OCI-LY7 (cell line): ENCODE results near the gene ANKRD33B. TPM values are rescaled to one million over a fixed set of nuclear protein-coding genes. Genes with fewer than 3 reads are reported as not detected.
A peak's percentile ranks its signal among the peaks of the same experiment; 100 is the strongest.

ENCODE experiments used
- BruUV-seq: library from RNA; stranded (reverse); fragments of 400-500 nt; replicated peaks from 2 replicates; lab custom pipeline; 2021; lab: Mats Ljungman, UMichigan
- CTCF ChIA-PET: fragments of 300-600 bp; sonication (Branson Sonifier 250); formaldehyde crosslinking; loops from one replicate; lab custom pipeline; 2022; ENCODE audit warnings: antibody characterized with exemption; ENCODE audit not compliant: unreplicated experiment; lab: Charles Lee
- POLR2A ChIA-PET: fragments of 300-600 bp; sonication (Branson Sonifier 250); formaldehyde crosslinking; loops from one replicate; lab custom pipeline; 2022; ENCODE audit warnings: antibody characterized with exemption; lab: Charles Lee
- DNase-seq: peaks from one replicate; pipeline ENCODE4 v3.0.0-alpha.2; 2015; ENCODE audit warnings: low spot score
- H2AFZ ChIP-seq: fragments of 200-600 bp; sonication (generic), shearing (Covaris generic); 2 replicates; pipeline ENCODE4 v1.6.1; 2014; ENCODE audit warnings: mild to moderate bottlenecking, antibody characterized with exemption, low read length, moderate library complexity
- H3K27ac ChIP-seq: fragments of 200-600 bp; sonication (generic); 2 replicates; pipeline ENCODE4 v1.5.1; 2014; ENCODE audit warnings: mixed run types, low read depth, mild to moderate bottlenecking, moderate library complexity, low read length, inconsistent platforms; ENCODE audit not compliant: poor library complexity, severe bottlenecking
- H3K36me3 ChIP-seq: fragments of 200-600 bp; sonication (generic); 2 replicates; pipeline ENCODE4 v1.6.1; 2014; ENCODE audit warnings: mild to moderate bottlenecking, antibody characterized with exemption, low read length, moderate library complexity, mixed read lengths; ENCODE audit not compliant: insufficient read depth
- H3K4me1 ChIP-seq: fragments of 200-600 bp; sonication (generic); 2 replicates; pipeline ENCODE4 v1.5.1; 2014; ENCODE audit warnings: mild to moderate bottlenecking, low read length; ENCODE audit not compliant: insufficient read depth, poor library complexity, severe bottlenecking
- H3K4me2 ChIP-seq: fragments of 200-600 bp; sonication (generic); 2 replicates; pipeline ENCODE4 v1.6.1; 2014; ENCODE audit warnings: mild to moderate bottlenecking, low read length
- H3K4me3 ChIP-seq: fragments of 200-600 bp; sonication (generic); 2 replicates; pipeline ENCODE4 v1.5.1; 2014; ENCODE audit warnings: mild to moderate bottlenecking, low read depth, low read length; ENCODE audit not compliant: poor library complexity, severe bottlenecking
- H3K79me2 ChIP-seq: fragments of 200-600 bp; sonication (generic); 2 replicates; pipeline ENCODE4 v1.6.1; 2016; ENCODE audit warnings: low read depth, mild to moderate bottlenecking, low read length, moderate library complexity, mixed read lengths; ENCODE audit not compliant: insufficient read depth
- H3K9me2 ChIP-seq: fragments of 200-600 bp; sonication (generic); 2 replicates; pipeline ENCODE4 v1.6.1; 2016; ENCODE audit warnings: mild to moderate bottlenecking, low read length, mixed read lengths; ENCODE audit not compliant: insufficient read depth
- H3K9me3 ChIP-seq: fragments of 200-600 bp; sonication (generic); 2 replicates; pipeline ENCODE4 v1.6.1; 2014; ENCODE audit warnings: mild to moderate bottlenecking, mixed run types, low read length, mixed read lengths
- H4K20me1 ChIP-seq: fragments of 200-600 bp; sonication (generic); 2 replicates; pipeline ENCODE4 v1.6.1; 2014; ENCODE audit warnings: mild to moderate bottlenecking, antibody characterized with exemption, low read length, moderate library complexity, mixed read lengths; ENCODE audit not compliant: insufficient read depth
- EZH2phosphoT487 ChIP-seq: fragments of 200-600 bp; sonication (generic); IDR thresholded peaks from 2 replicates; pipeline ENCODE4 v1.6.1; 2018; ENCODE audit warnings: low read depth, borderline replicate concordance, mild to moderate bottlenecking, mixed run types, antibody characterized with exemption, low read length, moderate library complexity, mixed read lengths
- intact Hi-C: fragments of 100-400 bp; cut with micrococcal nuclease; formaldehyde crosslinking; loops from one replicate; pipeline ENCODE4 v1.10.0; 2022; ENCODE audit not compliant: unreplicated experiment
- total RNA-seq, 2 experiments: library from RNA; depleted of rRNA in 1 of 2; stranded (reverse); fragments of >200 nt in 1 of 2; shearing (Covaris generic) in 1 of 2; gene quantifications; 2 replicates each; pipeline ENCODE4 v1.2.3, GENCODE V29; 2014 to 2022
- TF ChIP-seq, protein P1 (sequence below): fragments of 200-600 bp; sonication (generic); conservative IDR thresholded peaks from 2 replicates; pipeline ENCODE4 v1.5.1; 2014; ENCODE audit warnings: mild to moderate bottlenecking, antibody characterized with exemption, low read length, moderate library complexity, mixed read lengths

The ANKRD33B gene
- total RNA-seq, 2 experiments from 2014 or later = 5.6 to 11.4 TPM

DNA sequence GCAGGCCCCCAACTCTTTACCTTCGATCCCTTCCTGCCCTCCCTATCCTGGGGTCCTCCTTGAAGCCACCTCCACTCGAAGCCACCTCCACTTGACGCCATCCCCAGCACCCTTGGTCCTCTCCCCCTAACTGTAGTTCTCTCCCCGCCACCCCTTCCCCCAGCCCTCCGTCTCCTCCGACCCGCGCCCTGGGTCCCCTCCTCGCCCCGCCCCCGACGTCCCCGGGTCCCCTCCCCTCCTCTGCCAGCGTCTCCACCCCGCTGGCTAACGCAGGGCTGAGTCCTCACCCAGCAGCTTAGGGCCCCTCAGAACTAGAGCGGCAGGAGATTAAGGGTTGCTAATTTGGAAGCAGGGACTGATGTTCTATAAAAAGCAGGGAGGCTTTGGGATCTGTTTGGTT is 30.6 kb upstream of the ANKRD33B start:
- no peak overlapping the region for H3K4me3 ChIP-seq
- no peaks in the 10 kb centered on the region for H3K79me2 ChIP-seq
- no TSS peak for BruUV-seq
- H3K9me3 ChIP-seq = no peaks in the 10 kb centered on the region
- intact Hi-C loops = no loop called here
- TF ChIP-seq, protein P1, sequence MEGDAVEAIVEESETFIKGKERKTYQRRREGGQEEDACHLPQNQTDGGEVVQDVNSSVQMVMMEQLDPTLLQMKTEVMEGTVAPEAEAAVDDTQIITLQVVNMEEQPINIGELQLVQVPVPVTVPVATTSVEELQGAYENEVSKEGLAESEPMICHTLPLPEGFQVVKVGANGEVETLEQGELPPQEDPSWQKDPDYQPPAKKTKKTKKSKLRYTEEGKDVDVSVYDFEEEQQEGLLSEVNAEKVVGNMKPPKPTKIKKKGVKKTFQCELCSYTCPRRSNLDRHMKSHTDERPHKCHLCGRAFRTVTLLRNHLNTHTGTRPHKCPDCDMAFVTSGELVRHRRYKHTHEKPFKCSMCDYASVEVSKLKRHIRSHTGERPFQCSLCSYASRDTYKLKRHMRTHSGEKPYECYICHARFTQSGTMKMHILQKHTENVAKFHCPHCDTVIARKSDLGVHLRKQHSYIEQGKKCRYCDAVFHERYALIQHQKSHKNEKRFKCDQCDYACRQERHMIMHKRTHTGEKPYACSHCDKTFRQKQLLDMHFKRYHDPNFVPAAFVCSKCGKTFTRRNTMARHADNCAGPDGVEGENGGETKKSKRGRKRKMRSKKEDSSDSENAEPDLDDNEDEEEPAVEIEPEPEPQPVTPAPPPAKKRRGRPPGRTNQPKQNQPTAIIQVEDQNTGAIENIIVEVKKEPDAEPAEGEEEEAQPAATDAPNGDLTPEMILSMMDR = no peak
- TF ChIP-seq EZH2phosphoT487 = no peak
- ChIA-PET POLR2A (no interaction called here), CTCF (no interaction called here)
- peaks cover 14% of the 10 kb centered on the region for H3K4me1 ChIP-seq
- H3K4me2 ChIP-seq = no peak overlapping the region
- H3K9me2 ChIP-seq = no peaks in the 10 kb centered on the region
- no peak overlapping the region for H2AFZ ChIP-seq
- H3K36me3 ChIP-seq = no peaks in the 10 kb centered on the region
- H3K27ac ChIP-seq = no peak overlapping the region
- H4K20me1 ChIP-seq = no peaks in the 10 kb centered on the region
- DNase-seq = no peak

DNA sequence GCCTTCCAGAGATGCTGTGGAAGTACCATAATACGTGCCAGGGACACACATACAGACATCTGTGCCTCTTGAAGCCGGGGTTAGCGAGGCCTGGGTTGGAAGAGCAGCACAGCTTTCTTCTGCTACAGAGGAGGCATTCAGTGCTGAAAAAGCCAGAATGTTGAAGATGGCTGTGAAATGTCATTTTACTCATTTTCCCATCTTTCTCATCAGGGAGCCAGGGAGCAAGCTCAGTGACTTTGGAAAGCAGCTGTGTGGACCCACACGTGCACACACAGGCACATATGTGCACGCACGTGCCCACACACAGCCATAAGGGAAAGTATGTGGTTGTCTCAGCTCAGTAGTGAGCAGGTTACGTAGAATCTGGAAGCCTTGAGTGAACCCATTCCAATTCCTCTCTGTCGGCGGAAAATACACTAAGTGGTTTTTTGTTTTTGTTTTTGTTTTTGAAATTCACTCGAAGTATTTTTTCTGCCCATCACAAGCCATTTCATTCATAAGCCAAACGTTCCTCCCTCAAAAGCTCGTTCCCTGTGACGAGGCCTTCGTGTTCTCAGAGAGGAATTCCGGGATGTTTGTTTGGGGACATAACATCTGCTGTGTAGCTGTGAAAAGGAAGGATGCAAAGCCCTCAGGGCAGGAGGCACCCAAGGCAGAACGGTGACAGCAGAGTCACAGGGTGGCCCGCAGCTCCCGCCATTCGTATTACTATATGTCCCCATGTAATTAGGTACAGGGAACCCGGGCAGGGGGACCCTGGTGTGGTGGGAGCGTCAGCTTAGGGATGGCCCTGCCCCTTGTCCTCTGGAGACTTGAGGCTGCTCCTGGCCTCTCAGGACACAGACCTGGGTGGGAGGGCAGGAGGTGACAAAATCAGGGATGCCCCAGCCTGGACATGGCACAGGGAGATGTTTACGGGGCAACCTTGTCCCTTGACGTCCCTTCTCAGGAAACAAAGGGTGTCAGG is 29.0 kb upstream of the ANKRD33B start:
- Histone ChIP-seq H2AFZ (no peak overlapping the region), H3K4me2 (no peak overlapping the region), H3K4me1 (peaks cover 14% of the 10 kb centered on the region), H3K27ac (no peak overlapping the region), H4K20me1 (no peaks in the 10 kb centered on the region), H3K79me2 (no peaks in the 10 kb centered on the region), H3K9me2 (no peaks in the 10 kb centered on the region), H3K9me3 (no peaks in the 10 kb centered on the region), H3K4me3 (no peak overlapping the region), H3K36me3 (no peaks in the 10 kb centered on the region)
- no peak for DNase-seq
- ChIA-PET CTCF (interaction anchor here (0.6 kb wide), 1 partner anchor 87 kb away, joined by 5 read pairs; no protein-coding TSS in a partner anchor), POLR2A (interaction anchor here (0.6 to 1.6 kb wide), 3 partner anchors 11 to 300 kb away, joined by 3 to 4 read pairs (median 4); no protein-coding TSS in a partner anchor)
- no TSS peak for BruUV-seq
- intact Hi-C loops = no loop called here
- TF ChIP-seq, protein P1 = no peak
- TF ChIP-seq EZH2phosphoT487 = no peak

DNA sequence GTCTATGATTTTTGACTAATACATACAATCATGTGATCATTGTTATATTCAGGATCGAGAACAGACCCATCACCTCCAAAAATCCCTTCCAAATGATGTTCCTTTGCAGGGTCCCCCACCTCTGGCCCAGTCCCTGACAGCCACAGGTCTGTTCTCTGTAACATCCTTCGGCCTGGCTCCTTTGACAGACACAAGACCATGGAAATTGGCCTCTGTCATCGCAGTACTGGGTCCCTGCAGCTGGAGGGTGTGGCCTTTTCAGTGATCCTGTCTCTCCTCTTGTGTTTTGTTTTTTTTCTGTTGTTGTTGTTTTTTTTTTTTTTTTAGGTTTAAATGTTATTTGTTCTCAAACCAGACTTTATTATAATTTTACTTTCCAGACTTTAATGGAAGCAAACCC is 27.4 kb upstream of the ANKRD33B start:
- no TSS peak for BruUV-seq
- H3K9me2 ChIP-seq = no peaks in the 10 kb centered on the region
- ChIA-PET POLR2A (interaction anchor here (0.7 kb wide), 2 partner anchors 74 to 84 kb away, joined by 3 to 4 read pairs; no protein-coding TSS in a partner anchor), CTCF (no interaction called here)
- intact Hi-C loops = no loop called here
- no peak overlapping the region for H3K27ac ChIP-seq
- H3K4me3 ChIP-seq = peak overlapping the region; percentile 3
- no peaks in the 10 kb centered on the region for H3K36me3 ChIP-seq
- H3K4me1 ChIP-seq = peaks cover 14% of the 10 kb centered on the region
- peak overlapping the region; percentile 53 for H3K4me2 ChIP-seq
- TF ChIP-seq, protein P1 = no peak
- no peak for TF ChIP-seq EZH2phosphoT487
- no peaks in the 10 kb centered on the region for H3K79me2 ChIP-seq
- DNase-seq = no peak
- H2AFZ ChIP-seq = peak overlapping the region; percentile 50; the same call in 1 of the 2 replicates
- no peaks in the 10 kb centered on the region for H3K9me3 ChIP-seq
- H4K20me1 ChIP-seq = no peaks in the 10 kb centered on the region
